HEK293 (cell line): ENCODE data around the gene NCKAP5.

Experiments used
- CTCF ChIA-PET: fragments of 350-600 bp; formaldehyde crosslinking; extraction: SDS; loops from one replicate; lab custom pipeline; 2021; ENCODE audit warnings: antibody characterized with exemption; lab: Yijun Ruan, JAX
- POLR2A ChIA-PET: fragments of 300-600 bp; formaldehyde crosslinking; extraction: SDS; loops from one replicate; lab custom pipeline; 2020; ENCODE audit warnings: antibody characterized with exemption, inconsistent platforms; lab: Yijun Ruan, JAX
- H3K27ac ChIP-seq: fragments of 200-500 bp; sonication (Bioruptor generic); 2 replicates; pipeline ENCODE4 v1.5.1; 2014; ENCODE audit warnings: low read depth, low read length, control low read depth, inconsistent platforms; ENCODE audit errors: extremely low read depth
- H3K36me3 ChIP-seq, 2 experiments: fragments of 200-500 bp in 1 of 2; sonication (Bioruptor generic) in 1 of 2; 1 replicate in 1 of 2; 2 replicates in 1 of 2; pipeline ENCODE4 v1.5.1; 2014 to 2017; ENCODE audit warnings: inconsistent platforms in 2 of 2, low read length in 2 of 2; ENCODE audit not compliant: control insufficient read depth in 2 of 2, insufficient read depth in 1 of 2
- H3K4me1 ChIP-seq: fragments of 200-500 bp; sonication (Bioruptor generic); 2 replicates; pipeline ENCODE4 v1.5.1; 2014; ENCODE audit warnings: mild to moderate bottlenecking, low read length, inconsistent platforms; ENCODE audit not compliant: control insufficient read depth, insufficient read depth
- H3K4me3 ChIP-seq: 2 replicates; pipeline ENCODE4 v1.5.1; 2011; ENCODE audit warnings: low read depth, mild to moderate bottlenecking, control low read depth, low read length, moderate library complexity
- H3K9me3 ChIP-seq: fragments of 200-500 bp; sonication (Bioruptor generic); 2 replicates; pipeline ENCODE4 v1.5.1; 2014; ENCODE audit warnings: low read depth, low read length, inconsistent platforms; ENCODE audit not compliant: control insufficient read depth, insufficient read depth
- ZBTB1 ChIP-seq: fragments of 450-650 bp; formaldehyde crosslinking; IDR thresholded peaks from 2 replicates; pipeline ENCODE4 v1.5.1; 2016; ENCODE audit warnings: missing biosample characterization, missing genetic modification characterization
- ZBTB7A ChIP-seq: fragments of 450-650 bp; formaldehyde crosslinking; IDR thresholded peaks from 2 replicates; pipeline ENCODE4 v1.5.1; 2016; ENCODE audit warnings: low read depth, missing biosample characterization, missing genetic modification characterization
- ZFP41 ChIP-seq: fragments of 450-650 bp; formaldehyde crosslinking; IDR thresholded peaks from 2 replicates; pipeline ENCODE4 v1.5.1; 2016; ENCODE audit warnings: missing biosample characterization, missing genetic modification characterization, borderline replicate concordance
- ZNF112 ChIP-seq: fragments of 450-650 bp; formaldehyde crosslinking; IDR thresholded peaks from 2 replicates; pipeline ENCODE4 v1.5.0; 2017; ENCODE audit warnings: missing biosample characterization, missing genetic modification characterization
- ZNF121 ChIP-seq: fragments of 450-650 bp; formaldehyde crosslinking; IDR thresholded peaks from 2 replicates; pipeline ENCODE4 v1.5.1; 2016; ENCODE audit warnings: missing biosample characterization, missing genetic modification characterization
- ZNF202 ChIP-seq: fragments of 450-650 bp; formaldehyde crosslinking; IDR thresholded peaks from 2 replicates; pipeline ENCODE4 v1.5.1; 2016; ENCODE audit warnings: missing biosample characterization, missing genetic modification characterization, borderline replicate concordance
- ZNF221 ChIP-seq: fragments of 450-650 bp; formaldehyde crosslinking; IDR thresholded peaks from 2 replicates; pipeline ENCODE4 v1.5.1; 2017; ENCODE audit warnings: missing biosample characterization, missing genetic modification characterization, borderline replicate concordance
- ZNF26 ChIP-seq: fragments of 450-650 bp; formaldehyde crosslinking; IDR thresholded peaks from 2 replicates; pipeline ENCODE4 v1.5.1; 2016; ENCODE audit warnings: missing biosample characterization, missing genetic modification characterization
- ZNF350 ChIP-seq: fragments of 450-650 bp; formaldehyde crosslinking; IDR thresholded peaks from 2 replicates; pipeline ENCODE4 v1.5.0; 2017; ENCODE audit warnings: missing biosample characterization, mild to moderate bottlenecking, missing genetic modification characterization
- ZNF362 ChIP-seq: fragments of 450-650 bp; formaldehyde crosslinking; IDR thresholded peaks from 2 replicates; pipeline ENCODE4 v1.5.1; 2016; ENCODE audit warnings: missing biosample characterization, missing genetic modification characterization
- ZNF571 ChIP-seq: fragments of 450-650 bp; formaldehyde crosslinking; IDR thresholded peaks from 2 replicates; pipeline ENCODE4 v1.5.0; 2017; ENCODE audit warnings: missing biosample characterization, missing genetic modification characterization
- ZNF585B ChIP-seq: fragments of 450-650 bp; formaldehyde crosslinking; IDR thresholded peaks from 2 replicates; pipeline ENCODE4 v1.5.1; 2016; ENCODE audit warnings: missing biosample characterization, missing genetic modification characterization
- ZNF610 ChIP-seq: fragments of 450-650 bp; formaldehyde crosslinking; IDR thresholded peaks from 2 replicates; pipeline ENCODE4 v1.5.1; 2016; ENCODE audit warnings: missing biosample characterization, missing genetic modification characterization, borderline replicate concordance
- ZNF654 ChIP-seq: fragments of 450-650 bp; formaldehyde crosslinking; IDR thresholded peaks from 2 replicates; pipeline ENCODE4 v1.5.1; 2016; ENCODE audit warnings: low read depth, missing biosample characterization, missing genetic modification characterization
- ZNF670 ChIP-seq: fragments of 450-650 bp; formaldehyde crosslinking; IDR thresholded peaks from 2 replicates; pipeline ENCODE4 v1.5.1; 2016; ENCODE audit warnings: missing biosample characterization, missing genetic modification characterization, low read depth
- ZNF768 ChIP-seq: fragments of 450-650 bp; formaldehyde crosslinking; IDR thresholded peaks from 2 replicates; pipeline ENCODE4 v1.5.1; 2018; ENCODE audit warnings: missing biosample characterization, mild to moderate bottlenecking, missing genetic modification characterization
- ZNF777 ChIP-seq: fragments of 450-650 bp; formaldehyde crosslinking; IDR thresholded peaks from 2 replicates; pipeline ENCODE4 v1.5.1; 2017; ENCODE audit warnings: missing biosample characterization, missing genetic modification characterization, borderline replicate concordance
- ZNF843 ChIP-seq: fragments of 450-650 bp; formaldehyde crosslinking; IDR thresholded peaks from 2 replicates; pipeline ENCODE4 v1.5.1; 2016; ENCODE audit warnings: missing biosample characterization, missing genetic modification characterization
- TF ChIP-seq, protein P1 (sequence below): fragments of 450-650 bp; formaldehyde crosslinking; optimal IDR thresholded peaks from 2 replicates; pipeline ENCODE3; 2016; ENCODE audit warnings: missing biosample characterization, mild to moderate bottlenecking, missing genetic modification characterization
- TF ChIP-seq, protein P2 (sequence below): fragments of 450-650 bp; formaldehyde crosslinking; IDR thresholded peaks from 2 replicates; pipeline ENCODE4 v1.5.1; 2016; ENCODE audit warnings: missing biosample characterization, missing genetic modification characterization, borderline replicate concordance
- TF ChIP-seq, protein P3 (sequence below): fragments of 450-650 bp; formaldehyde crosslinking; IDR thresholded peaks from 2 replicates; pipeline ENCODE4 v1.5.1; 2016; ENCODE audit warnings: missing biosample characterization, missing genetic modification characterization

NCKAP5 gene

GRCh38 chr2:133525613-133526529 lies 42.4 kb downstream of the NCKAP5 start (continued):
- TF ChIP-seq, protein P1, sequence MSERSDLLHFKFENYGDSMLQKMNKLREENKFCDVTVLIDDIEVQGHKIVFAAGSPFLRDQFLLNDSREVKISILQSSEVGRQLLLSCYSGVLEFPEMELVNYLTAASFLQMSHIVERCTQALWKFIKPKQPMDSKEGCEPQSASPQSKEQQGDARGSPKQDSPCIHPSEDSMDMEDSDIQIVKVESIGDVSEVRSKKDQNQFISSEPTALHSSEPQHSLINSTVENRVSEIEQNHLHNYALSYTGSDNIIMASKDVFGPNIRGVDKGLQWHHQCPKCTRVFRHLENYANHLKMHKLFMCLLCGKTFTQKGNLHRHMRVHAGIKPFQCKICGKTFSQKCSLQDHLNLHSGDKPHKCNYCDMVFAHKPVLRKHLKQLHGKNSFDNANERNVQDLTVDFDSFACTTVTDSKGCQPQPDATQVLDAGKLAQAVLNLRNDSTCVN, result no peak
- no peak for TF ChIP-seq ZNF362 (tag by site-specific recombination)
- no peak for TF ChIP-seq ZNF571 (tag by site-specific recombination)
- TF ChIP-seq ZNF843 (tag by site-specific recombination), result no peak
- no peak for TF ChIP-seq ZBTB1 (tag by site-specific recombination)

DNA sequence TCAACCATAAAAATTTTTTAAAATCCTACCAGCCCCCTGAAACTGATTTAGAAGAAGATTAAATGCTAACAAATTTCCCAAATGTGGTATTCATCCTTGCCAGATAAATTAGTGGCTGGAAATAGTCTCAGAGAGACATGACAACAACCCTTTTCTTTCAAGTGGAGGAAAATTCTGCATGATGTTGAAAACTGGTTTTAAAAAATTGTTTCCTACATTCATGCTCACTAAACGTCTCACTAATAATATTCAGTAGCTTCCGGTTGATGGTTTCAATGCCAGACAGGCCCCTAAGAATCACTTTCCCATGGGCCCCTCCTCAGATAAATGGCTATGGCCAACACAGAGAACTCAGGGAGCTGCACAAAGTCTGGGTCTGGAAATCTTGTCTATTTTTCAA lies 43.2 kb downstream of the NCKAP5 start:
- ChIA-PET POLR2A (no interaction called here), CTCF (no interaction called here)
- Histone ChIP-seq H3K9me3 (no peaks in the 10 kb centered on the region), H3K27ac (no peak overlapping the region), H3K4me3 (no peak overlapping the region), H3K4me1 (no peaks in the 10 kb centered on the region), H3K36me3 (no peaks in the 10 kb centered on the region)
- TF ChIP-seq ZFP41 (tag by site-specific recombination), result no peak
- TF ChIP-seq ZNF610 (tag by site-specific recombination), result no peak
- no peak for TF ChIP-seq ZNF221 (tag by site-specific recombination)
- TF ChIP-seq ZNF202 (tag by site-specific recombination), result no peak
- no peak for TF ChIP-seq ZNF121 (tag by site-specific recombination)
- TF ChIP-seq ZNF777 (tag by site-specific recombination), result no peak
- no peak for TF ChIP-seq ZBTB7A (tag by site-specific recombination)
- TF ChIP-seq ZNF768 (tag by site-specific recombination), result no peak
- TF ChIP-seq, protein P2, sequence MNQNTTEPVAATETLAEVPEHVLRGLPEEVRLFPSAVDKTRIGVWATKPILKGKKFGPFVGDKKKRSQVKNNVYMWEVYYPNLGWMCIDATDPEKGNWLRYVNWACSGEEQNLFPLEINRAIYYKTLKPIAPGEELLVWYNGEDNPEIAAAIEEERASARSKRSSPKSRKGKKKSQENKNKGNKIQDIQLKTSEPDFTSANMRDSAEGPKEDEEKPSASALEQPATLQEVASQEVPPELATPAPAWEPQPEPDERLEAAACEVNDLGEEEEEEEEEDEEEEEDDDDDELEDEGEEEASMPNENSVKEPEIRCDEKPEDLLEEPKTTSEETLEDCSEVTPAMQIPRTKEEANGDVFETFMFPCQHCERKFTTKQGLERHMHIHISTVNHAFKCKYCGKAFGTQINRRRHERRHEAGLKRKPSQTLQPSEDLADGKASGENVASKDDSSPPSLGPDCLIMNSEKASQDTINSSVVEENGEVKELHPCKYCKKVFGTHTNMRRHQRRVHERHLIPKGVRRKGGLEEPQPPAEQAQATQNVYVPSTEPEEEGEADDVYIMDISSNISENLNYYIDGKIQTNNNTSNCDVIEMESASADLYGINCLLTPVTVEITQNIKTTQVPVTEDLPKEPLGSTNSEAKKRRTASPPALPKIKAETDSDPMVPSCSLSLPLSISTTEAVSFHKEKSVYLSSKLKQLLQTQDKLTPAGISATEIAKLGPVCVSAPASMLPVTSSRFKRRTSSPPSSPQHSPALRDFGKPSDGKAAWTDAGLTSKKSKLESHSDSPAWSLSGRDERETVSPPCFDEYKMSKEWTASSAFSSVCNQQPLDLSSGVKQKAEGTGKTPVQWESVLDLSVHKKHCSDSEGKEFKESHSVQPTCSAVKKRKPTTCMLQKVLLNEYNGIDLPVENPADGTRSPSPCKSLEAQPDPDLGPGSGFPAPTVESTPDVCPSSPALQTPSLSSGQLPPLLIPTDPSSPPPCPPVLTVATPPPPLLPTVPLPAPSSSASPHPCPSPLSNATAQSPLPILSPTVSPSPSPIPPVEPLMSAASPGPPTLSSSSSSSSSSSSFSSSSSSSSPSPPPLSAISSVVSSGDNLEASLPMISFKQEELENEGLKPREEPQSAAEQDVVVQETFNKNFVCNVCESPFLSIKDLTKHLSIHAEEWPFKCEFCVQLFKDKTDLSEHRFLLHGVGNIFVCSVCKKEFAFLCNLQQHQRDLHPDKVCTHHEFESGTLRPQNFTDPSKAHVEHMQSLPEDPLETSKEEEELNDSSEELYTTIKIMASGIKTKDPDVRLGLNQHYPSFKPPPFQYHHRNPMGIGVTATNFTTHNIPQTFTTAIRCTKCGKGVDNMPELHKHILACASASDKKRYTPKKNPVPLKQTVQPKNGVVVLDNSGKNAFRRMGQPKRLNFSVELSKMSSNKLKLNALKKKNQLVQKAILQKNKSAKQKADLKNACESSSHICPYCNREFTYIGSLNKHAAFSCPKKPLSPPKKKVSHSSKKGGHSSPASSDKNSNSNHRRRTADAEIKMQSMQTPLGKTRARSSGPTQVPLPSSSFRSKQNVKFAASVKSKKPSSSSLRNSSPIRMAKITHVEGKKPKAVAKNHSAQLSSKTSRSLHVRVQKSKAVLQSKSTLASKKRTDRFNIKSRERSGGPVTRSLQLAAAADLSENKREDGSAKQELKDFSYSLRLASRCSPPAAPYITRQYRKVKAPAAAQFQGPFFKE (tag by site-specific recombination), result no peak
- no peak for TF ChIP-seq ZNF350
- TF ChIP-seq ZNF26 (tag by site-specific recombination), result no peak
- TF ChIP-seq, protein P3, sequence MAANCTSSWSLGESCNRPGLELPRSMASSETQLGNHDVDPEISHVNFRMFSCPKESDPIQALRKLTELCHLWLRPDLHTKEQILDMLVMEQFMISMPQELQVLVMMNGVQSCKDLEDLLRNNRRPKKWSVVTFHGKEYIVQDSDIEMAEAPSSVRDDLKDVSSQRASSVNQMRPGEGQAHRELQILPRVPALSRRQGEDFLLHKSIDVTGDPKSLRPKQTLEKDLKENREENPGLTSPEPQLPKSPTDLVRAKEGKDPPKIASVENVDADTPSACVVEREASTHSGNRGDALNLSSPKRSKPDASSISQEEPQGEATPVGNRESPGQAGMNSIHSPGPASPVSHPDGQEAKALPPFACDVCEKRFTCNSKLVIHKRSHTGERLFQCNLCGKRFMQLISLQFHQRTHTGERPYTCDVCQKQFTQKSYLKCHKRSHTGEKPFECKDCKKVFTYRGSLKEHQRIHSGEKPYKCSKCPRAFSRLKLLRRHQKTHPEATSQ, result no peak
- no peak for TF ChIP-seq ZNF571 (tag by site-specific recombination)
- no peak for TF ChIP-seq ZNF654 (tag by site-specific recombination)
- TF ChIP-seq ZNF112 (tag by site-specific recombination), result no peak
- no peak for TF ChIP-seq ZNF585B (tag by site-specific recombination)
- no peak for TF ChIP-seq ZNF670 (tag by site-specific recombination)
